NCI-H748 treated with DMSO at 0.1 percent for 48 hours (cell line): ENCODE data around the gene TMEM151B.

Experiments used
- DNase-seq: peaks from one replicate; lab custom pipeline; 2025; lab: John Stamatoyannopoulos, UW

Gene TMEM151B

DNA sequence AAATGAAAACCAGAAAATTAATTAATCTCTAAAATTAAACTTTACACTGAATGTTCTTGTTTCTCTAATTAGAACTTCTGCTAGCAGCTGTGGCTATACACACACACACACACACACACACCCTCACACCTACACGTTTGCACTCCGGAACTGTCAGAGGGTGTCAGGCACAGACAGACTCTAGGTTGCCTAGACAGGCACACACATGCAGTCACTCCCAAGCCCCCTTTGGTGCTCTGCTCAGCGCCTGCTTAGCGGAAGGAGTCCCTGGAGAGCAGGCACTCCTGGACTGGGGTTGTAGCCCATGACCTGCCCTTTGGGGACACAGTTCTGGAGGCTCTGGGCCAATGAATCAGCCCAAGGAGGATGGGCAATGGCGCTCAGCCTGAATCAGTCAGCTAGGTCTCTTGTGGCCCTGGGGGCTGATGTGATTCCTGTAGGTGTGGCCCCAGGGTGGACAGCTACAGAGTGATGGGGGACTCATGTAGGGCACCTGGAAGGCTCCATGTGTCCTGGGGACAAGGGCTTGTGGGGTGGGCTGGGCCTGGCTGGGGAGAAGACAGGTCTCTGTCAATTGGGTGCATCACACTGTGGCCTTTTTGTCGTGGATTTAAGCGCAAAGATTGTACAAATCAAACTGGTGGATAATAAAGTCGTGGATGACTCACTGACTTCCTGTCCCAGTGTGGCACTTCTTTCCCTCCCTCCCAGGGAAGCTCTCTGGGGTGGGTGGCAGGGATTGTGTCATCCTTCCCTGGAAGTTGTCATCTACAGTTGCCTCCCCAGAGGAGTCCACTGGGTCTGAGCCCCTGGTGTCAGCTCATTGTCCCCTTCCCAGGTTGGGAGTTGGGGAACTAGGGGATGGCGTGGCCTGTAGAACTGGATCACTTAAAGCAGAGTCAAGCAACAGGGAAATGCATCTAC lies 8.8 kb downstream of the TMEM151B start:
- DNase-seq: no peak

DNA sequence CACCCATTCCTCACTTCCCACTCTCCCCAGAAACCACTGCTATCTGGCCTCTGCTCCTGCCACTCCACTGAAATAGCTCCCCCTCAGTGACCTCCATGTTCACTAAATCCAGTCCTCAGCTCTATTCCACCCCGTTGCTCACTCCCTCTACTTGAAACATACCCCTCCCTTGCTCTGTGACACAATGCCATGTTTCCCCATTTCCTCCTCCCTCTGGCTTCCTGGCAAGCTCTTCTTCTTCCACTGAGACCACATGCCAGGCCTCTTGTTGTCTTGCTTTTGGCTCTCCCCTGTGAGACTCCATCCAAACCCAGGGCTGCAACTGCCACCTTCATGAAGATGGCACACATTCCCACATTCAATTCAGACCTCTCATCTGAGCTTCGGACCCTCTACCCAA lies 13.9 kb downstream of the TMEM151B start:
- DNase-seq: no peak

DNA sequence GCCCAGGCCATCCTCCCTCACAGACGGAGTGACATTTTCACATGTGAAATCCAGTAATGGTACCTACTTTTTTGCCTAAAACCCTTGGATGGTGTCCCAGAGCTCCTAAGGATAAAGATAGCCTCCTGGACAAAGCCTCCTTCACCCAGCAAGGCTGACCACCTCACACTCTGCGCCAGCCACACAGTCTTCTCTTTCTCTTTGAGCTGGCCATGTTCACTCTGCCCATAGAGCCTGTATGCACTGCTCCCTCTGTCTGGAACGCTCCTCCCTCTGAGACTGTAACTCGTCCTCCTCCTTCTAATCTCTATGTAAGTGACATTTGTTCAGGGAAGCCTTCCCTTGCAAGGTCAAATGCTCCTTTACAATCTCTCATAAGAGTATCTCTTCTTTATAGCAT lies 14.6 kb downstream of the TMEM151B start:
- no peak for DNase-seq

DNA sequence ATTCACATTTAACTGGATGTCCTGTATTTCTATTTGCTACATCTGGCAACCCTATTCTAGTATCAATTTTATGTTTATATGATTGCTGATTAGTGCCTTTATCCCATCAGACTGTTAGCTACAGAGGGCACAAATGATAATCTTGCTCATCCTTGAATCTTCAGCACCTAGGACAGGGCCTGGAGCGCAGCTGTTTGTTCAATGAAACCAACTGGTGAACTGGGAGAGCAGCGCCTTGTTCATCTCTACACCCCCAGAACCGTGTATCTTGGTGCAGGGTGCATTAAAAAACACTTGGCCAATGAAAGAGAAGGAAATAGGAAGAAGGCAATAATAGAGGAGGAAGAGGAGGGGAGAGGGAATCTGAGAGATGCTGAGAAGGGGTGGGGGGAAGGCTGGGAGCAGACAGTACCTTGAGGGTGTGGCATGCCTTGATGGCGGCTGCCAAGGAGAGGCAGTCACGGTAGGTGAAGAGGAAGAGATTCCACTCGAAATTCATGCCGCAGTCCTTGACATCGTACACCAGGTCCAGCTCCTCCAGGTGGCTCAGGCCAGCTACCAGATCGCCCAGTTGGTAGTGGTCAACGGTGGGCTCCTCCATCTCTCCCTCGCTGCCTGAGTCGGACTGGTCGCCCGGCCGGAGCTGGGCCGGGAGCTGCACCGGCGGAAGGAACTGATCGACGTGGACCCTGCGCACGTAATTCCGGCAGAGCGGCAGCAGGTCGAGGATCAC lies 15.5 kb downstream of the TMEM151B start:
- no peak for DNase-seq

DNA sequence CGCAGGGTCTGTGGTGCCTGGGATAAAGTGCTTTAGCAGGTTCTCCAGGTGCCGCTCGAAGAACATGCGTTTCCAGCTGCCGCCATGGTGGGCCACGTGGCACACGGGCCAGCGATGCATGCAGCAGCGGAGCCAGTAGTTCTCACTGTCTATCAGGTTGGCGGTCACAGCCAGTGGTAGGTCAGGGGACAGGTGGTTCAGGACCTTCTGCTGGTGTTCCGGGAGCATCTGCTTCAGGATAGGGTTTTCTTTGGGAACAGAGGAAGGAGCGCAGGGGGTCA lies 16.0 kb downstream of the TMEM151B start:
- DNase-seq: no peak

DNA sequence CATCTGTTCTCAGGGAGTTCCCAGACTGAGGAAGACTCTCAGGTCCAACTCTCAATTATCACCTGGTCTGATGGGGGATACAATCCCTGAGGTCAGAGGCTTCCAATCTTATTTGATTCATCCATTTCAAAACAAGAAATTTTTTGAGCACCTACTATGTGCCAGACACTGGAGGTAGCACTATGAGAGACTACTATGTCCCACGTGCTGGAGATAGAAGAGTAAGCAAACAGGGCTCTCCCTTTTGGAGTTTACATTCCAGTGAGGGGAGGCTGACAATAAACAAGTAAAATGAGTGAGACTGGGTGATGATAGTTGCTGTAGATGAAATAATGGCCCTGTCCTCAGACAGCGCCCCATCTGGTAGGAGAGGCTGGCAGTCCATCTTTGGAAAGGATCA lies 16.5 kb downstream of the TMEM151B start:
- no peak for DNase-seq

DNA sequence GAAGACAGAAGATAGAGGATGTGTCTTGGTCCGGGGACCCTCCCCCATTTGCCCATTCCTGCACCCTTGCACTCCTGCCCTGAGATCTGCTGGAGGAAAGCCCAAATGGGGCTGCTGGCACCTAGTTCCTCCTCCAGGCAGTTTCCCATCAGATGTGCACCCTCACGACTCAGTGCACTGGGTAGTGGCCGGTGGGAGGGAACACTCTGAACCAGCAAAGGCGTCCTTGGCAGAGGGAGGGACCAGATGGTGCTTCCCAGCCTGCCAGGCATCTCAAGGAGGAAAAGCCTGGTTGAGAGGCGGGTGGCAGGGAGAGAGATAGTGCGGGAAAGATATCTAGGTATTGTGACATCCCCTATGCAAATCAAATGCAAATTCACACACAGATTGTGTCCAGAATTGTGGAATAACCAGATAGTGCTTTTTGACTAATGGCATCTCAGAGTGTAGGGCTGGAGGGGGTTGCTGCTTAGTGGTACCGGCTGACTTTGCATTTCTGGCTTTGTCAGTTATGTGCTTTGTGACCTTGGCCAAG lies 19.5 kb downstream of the TMEM151B start:
- no peak for DNase-seq

DNA sequence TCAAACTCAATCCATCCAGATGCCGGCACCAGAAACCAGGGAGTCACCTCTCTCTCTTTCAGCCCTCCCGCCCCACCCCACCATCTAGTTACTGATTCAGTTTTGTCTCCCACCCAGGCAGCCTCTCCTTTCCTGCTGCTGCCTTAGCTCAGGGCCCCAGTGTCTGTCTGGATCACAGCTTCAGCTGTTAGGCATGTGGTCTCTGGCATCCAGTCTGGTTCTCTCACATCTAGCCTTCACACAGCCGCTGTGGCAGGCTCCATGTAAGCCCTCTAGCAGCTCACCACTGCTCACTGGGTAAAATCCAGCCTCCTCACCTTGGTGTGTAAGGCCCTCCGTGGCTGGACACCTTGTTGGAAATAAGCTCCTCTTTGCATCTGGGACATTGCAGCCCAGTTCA lies 21.6 kb downstream of the TMEM151B start:
- no peak for DNase-seq

DNA sequence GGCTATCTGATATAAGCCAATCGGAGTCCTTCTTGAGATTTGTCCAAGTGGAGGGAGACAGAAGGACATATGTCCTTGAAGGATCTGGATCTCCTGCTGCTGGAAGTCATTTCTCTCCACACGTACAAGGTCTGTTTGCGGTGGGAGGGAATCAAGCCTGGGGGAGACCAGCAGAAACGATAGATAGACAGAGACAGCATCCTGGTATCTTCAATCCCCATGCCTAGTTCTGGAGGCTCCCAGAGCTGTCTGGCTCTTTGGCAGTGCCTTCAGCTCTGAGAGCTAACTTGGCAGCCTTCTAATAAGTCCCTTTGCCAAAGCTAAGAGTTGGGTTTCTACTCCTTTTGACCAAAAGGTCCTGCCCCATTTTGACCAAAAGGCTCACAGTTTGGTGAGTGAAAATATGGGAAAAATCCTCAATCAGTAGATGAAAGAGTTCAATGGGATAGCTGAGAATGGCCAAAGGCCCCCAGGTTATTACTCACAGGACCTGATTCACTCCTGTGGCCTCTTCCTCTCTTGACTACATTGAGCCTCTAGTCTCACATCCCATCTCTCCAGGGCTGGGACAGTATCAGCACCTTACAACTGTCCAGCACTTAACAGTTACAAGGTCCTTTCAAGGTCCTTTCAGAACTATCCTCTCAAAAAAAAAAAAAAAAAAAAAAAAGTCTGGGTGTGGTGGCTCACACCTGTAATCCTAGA lies 22.6 kb downstream of the TMEM151B start:
- DNase-seq: no peak

DNA sequence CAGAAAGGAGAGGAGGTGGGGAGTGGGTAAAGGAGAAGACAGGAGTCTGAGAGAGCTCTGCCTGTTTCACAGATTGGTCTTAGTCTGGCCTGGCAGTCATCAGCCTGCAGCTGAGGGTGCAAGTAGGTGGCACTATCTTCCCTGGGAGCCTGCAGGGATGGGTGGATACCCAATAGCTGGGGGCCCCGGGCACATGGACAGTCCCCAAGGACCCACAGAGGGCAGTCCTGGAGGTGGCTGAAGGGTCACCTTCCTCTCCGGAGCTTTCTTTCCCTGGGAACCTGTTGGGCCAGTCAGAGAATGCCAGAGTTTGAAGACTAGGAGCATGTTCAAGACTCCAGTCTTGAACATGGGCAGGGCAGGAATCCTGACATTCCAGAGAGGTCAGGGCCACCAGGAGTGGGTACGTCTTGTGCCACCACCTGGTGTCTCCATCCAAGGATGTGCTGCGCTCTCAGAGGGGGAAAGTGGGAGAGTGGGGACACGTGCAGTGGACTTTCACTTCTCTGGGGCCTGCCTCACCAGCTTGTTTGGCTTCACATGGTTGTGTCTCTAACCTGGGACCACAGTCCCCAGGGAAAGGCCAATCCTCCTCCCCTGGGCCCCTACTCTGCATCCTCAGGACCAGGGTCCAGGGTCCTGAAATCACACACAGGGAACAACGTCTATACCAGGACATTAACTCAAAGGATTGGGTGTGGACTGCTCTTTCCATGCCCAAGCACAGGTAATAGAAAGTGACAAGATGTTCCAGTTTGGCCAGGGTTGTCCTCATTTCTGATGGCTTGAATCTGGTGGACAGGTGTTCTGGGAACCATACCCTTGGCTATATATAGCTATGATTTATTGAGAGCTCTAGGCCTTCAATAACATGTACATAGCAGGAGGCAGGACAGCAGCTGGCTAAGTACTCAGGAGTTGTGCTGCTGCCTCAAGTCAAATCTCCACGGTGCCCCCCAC lies 24.9 kb downstream of the TMEM151B start:
- DNase-seq: no peak

DNA sequence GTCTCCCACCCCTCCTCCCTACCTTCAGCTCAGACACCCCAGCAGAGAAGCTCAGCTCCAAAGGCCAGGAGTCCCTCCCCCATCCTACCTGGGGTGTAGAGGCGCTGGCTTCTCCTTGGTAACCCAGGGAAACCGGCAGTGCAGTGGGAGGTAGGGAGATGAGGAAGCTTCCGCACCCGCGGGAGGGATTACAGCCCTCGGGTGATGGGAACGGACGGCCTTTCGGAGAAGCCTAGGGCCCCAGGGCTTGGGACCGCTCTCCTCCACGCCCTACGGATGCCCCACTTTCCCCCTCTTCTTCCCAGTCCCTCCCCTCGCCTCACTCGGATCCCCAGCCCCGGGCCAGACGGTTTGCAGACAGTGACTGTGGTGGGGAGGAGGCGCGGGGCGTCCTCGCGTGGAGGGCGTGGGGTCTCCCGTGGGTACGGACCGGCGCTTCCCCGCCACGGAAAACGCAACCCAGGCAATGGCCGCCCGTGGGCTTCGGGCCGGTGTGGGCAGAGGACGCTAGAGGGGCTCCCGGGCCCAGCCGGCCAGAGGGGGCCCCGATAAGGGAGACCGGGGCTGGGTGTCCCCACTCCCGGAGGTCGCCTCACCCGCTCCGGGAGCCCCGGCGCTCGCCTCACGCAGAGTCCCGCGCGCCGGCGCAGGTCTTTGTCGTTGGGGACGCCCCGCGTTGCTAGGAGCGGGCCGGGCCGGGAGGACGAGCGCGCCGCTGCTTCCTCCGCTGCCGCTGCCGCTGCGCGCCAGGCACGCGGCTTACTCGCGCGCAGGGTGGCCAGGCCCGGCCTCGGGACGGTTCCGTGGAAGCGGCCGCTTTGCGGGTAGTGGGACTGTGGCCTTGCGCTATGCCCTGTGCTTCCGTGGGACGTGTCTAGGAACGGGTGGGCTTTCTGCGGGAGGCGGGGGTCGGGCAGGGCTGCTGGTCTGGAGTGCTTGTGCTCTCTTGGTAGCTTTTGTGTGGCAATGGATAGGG lies 27.1 kb downstream of the TMEM151B start:
- DNase-seq: peak; percentile 43

DNA sequence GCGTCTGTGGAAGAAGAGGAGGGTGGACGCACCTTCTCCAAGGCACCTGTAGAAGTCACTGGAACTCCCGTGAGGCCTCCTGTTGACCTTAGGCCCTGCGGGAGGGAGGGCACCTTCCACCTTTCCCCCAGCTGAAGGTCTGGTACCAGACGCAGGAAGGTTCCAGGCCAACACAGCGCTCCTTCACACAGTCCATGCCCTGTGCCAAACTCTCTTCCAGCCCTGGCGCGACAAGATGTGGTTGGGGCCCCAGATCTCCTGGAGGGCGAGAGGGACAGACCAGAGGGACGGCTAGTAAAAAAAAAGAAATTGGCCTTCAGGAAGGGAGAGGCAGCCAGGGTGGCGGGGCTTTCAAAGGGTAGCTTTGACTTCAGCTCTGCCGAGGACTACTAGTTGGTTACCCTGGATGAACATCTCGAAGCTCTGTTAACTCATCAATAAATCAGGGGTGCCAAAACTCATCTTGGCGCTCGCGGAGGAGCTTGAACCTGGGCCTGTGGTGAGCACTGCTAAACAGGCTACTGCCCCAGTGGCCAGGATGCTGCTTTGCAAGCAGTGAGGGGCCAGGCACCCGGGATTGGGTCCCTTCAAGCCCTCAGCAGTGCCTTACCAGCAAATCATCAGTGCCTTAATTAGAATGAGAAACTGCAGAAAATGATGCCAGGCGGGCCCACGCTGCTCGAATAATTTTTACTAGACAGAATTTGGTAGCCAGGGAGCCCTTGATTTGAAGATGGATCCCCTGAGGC lies 28.0 kb downstream of the TMEM151B start:
- no peak for DNase-seq

DNA sequence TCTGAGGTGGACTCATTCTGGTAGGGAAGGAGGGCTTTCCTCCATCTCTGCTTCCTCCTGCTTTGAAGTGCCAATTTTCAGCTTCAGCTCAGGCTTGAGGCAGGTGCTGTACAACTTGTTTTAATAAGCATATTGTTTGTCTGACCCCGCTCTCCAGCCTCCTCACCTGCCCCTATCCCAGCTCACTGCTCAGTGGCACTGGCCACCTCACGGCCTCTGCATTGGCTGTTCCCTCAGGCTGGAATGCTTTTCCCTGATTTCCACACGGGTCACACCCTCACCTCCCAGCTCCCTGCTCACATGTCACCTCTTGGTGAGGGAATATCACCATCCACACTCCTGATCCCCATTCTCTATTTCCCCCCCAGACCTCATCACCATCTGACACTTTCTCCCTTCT lies 28.6 kb downstream of the TMEM151B start:
- no peak for DNase-seq

DNA sequence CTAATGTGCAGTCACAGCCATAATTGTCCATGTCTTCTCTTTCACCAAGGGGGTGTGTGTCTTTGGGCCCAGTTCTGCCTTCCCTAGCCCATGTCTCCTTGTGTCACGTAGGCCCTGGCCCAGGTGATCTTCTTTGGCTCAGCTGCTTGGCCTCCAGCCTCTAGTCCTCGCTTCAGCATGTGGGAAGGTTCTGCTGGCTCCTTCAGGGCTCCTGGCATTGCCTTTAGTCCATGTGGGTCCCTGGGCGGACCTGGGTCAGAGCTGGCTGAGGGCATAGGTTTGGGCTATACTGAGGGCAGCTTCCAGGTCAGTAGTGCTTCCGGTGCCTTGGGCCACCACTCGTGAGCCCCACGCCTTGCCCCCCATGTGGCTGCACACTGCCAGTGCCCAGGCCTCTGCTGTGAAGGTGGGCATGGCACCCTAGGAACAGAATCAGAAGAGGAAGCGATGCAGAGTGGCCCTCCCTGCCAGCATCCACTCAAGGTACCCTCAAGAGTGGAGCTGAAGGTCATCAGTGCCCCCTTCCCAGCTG lies 30.1 kb downstream of the TMEM151B start:
- no peak for DNase-seq

DNA sequence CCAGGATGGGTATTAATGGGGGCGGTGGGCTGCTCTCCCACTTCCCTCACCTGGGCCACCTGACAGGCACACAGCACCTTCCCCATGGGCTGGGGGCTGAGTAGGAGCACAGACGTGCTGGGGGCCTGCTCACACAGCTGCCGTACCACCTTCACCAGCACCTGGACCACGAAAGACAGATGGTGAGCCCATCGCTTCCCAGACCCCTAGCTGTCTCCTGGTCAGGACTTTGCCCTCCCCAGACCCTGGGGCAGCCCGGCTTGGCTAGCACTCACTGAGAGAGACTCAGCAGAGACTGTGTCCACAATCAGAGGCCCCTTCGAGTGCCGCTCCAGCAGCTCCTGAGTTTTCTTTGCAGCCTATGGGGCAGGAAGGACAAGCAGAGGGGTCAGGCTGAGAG lies 30.9 kb downstream of the TMEM151B start:
- no peak for DNase-seq

DNA sequence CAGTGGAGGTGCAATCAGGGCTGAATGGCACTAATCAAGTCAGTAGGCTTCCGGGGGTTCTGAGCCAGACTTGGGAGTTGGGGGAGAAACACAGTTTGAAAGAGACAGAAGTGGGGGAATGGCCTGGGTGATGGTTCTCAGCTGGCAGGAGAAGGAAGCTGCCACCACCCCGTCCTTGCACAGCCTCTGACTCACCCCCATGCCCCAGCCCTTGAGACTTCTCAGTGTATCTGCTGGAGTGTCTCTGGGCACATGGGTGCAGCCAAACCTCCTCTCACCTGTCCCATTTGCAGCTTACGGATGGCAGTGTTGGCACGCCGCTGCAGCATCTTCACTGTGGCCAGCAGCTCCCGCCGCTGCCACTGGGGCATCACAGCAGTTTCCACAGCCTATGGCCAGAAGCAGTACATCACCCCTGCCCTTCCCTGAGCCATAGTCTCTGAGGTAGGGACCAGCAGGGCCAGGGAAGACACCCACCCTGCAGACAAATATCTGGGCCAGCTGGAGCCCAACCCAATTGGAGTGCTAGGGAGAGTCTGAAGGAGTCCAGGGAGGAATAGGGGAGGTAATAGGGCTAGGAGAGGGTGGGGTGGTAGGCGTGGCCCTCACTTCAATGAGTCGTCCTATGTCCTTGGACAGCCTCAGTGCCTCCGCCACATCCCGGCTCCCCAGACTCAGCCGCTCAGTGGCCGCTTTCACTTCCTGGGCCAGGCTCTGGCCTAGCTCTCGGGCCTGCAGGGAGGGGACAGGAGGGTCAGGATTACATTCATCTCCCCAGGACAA lies 31.7 kb downstream of the TMEM151B start:
- no peak for DNase-seq

DNA sequence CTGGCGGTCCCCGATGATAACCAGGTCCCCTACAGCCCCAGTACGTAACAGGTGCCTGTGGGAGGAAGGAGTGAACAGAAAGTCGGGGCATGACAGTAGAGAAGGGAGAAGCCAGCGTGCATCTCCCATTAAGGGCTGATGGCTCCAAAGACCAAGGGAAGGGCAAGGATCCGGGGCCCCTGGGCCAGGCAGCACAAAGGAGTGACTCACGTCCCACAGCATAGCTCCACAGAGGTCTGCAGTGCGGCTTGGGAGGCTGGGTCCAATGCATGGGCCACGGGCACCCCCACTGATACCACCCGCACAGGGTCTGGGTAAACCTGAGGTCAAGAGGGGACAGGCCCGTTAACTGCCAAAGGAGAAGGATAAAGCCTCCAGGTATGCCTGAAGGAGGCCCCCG lies 32.6 kb downstream of the TMEM151B start:
- DNase-seq: no peak

DNA sequence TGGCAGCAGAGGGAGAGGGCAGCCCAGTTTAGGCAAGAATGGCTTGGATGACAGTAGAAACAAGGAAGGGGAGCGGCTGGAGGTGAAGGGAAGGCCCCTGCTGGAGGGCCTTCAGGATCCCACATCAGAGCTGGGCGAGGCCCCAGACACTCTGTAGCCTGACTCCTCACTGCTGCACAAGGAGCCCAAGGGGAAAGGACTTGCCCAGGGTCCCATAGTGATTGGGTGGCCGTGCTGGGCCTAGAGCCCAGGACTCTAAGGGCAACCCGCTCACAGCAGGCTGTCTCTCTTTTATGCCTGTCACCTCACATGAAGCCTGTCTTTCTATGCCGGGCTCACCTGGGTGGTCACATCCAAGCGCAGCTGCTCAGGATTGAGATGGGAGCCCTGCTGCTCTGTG lies 33.6 kb downstream of the TMEM151B start:
- no peak for DNase-seq
